Measurements from ENCODE around the gene FOSB. TPM values are rescaled to one million over a fixed set of nuclear protein-coding genes. Genes with fewer than 3 reads are reported as not detected.

The FOSB gene
- total and polyA plus RNA-seq, 9 of the 15 experiments (the other 6 are each of a cell fraction or from before 2014, with no cell fraction given) = 0.11 to 2.7 (median 0.73) TPM

DNA sequence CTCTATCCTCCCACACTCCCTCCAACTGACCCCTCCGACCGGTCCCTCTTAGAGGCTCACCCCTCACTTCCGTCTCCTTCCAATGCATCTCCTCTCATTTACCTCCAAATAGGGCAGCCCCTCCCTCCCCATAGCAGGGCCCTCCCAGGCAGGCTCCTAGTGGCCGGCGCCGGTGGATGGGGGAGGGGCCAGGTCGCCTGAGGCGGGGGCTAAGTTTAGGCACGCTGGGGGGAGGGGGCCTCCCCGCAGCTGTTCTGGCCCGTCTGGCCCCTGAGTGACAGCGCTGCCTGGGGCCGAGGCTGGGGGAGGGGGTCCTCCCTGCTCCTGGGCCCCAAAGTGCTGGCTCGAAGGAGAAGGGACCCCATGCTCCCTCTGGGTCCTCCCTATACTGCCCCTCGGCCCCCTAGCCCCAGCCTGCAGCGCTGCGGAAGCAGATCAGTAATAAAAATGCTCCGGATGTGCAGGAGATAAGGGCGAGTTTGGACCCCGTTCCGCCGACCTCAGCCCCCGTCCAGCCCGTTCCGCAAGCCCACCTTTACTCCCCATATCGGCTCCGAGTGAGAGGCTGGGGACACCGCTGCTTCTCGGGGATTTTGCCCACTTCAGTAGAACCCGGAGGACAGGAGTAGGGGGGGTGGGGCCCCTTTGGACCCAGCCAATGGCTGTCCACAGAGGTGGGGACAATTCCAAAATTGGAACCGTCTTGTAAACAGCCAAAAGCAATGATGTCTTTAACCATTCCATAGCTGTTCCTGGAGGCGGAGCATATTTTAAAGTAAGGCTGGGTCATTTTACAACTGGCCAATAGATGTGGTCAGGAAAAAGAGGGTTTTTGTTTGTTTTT, 25.1 kb downstream of the FOSB start (continued):
- no peak for TF ChIP-seq NFXL1 (CRISPR knock-in tag; IDR thresholded peaks at IDR 0.05)
- TF ChIP-seq CREM (IDR thresholded peaks at IDR 0.05; ENCODE audit: low read depth) = 0 out of 2 replicates have a peak, but pooled peaks have one; percentile 2
- no peak for TF ChIP-seq SMAD3 (CRISPR knock-in tag; conservative IDR thresholded peaks at IDR 0.05)
- 0 out of 2 replicates have a peak, but pooled peaks have one; percentile 16 for TF ChIP-seq L3MBTL2 (IDR thresholded peaks at IDR 0.05)
- peak; percentile 17; the same call in 1 of the 2 replicates for TF ChIP-seq CTBP1 (IDR thresholded peaks at IDR 0.05; ENCODE audit: borderline replicate concordance)
- TF ChIP-seq, protein P1, sequence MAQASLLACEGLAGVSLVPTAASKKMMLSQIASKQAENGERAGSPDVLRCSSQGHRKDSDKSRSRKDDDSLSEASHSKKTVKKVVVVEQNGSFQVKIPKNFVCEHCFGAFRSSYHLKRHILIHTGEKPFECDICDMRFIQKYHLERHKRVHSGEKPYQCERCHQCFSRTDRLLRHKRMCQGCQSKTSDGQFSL (CRISPR knock-in tag; IDR thresholded peaks at IDR 0.05) = peak; percentile 85
- TF ChIP-seq, protein P1 (tag; IDR thresholded peaks at IDR 0.05) = no peak; a peak in 1 of 4 replicates
- TF ChIP-seq RBM39 (optimal IDR thresholded peaks at IDR 0.05; ENCODE audit: low read depth, low read length) = no peak
- TF ChIP-seq ZNF584 (CRISPR knock-in tag; IDR thresholded peaks at IDR 0.05; ENCODE audit: low read depth) = no peak
- TF ChIP-seq CBX3 (IDR thresholded peaks at IDR 0.05; ENCODE audit: borderline replicate concordance in 1 of 2, low read length in 2 of 2) = no peak; a peak in 1 of 3 replicates
- TF ChIP-seq ZNF436 (CRISPR knock-in tag; IDR thresholded peaks at IDR 0.05) = no peak
- no peak for TF ChIP-seq MYBL2 (IDR thresholded peaks at IDR 0.05; ENCODE audit: low read depth)
- TF ChIP-seq MYBL2 (CRISPR knock-in tag; IDR thresholded peaks at IDR 0.05; ENCODE audit: borderline replicate concordance) = no peak
- TF ChIP-seq, protein P2, sequence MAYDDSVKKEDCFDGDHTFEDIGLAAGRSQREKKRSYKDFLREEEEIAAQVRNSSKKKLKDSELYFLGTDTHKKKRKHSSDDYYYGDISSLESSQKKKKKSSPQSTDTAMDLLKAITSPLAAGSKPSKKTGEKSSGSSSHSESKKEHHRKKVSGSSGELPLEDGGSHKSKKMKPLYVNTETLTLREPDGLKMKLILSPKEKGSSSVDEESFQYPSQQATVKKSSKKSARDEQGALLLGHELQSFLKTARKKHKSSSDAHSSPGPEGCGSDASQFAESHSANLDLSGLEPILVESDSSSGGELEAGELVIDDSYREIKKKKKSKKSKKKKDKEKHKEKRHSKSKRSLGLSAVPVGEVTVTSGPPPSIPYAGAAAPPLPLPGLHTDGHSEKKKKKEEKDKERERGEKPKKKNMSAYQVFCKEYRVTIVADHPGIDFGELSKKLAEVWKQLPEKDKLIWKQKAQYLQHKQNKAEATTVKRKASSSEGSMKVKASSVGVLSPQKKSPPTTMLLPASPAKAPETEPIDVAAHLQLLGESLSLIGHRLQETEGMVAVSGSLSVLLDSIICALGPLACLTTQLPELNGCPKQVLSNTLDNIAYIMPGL (CRISPR knock-in tag; IDR thresholded peaks at IDR 0.05) = peak; percentile 60; the same call in 1 of the 2 replicates
- TF ChIP-seq, protein P3, sequence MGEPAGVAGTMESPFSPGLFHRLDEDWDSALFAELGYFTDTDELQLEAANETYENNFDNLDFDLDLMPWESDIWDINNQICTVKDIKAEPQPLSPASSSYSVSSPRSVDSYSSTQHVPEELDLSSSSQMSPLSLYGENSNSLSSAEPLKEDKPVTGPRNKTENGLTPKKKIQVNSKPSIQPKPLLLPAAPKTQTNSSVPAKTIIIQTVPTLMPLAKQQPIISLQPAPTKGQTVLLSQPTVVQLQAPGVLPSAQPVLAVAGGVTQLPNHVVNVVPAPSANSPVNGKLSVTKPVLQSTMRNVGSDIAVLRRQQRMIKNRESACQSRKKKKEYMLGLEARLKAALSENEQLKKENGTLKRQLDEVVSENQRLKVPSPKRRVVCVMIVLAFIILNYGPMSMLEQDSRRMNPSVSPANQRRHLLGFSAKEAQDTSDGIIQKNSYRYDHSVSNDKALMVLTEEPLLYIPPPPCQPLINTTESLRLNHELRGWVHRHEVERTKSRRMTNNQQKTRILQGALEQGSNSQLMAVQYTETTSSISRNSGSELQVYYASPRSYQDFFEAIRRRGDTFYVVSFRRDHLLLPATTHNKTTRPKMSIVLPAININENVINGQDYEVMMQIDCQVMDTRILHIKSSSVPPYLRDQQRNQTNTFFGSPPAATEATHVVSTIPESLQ (CRISPR knock-in tag; IDR thresholded peaks at IDR 0.05) = no peak; the same call in 1 of the 2 replicates
- no peak for TF ChIP-seq ZFPM2 (CRISPR knock-in tag; IDR thresholded peaks at IDR 0.05)
- TF ChIP-seq ZFX (CRISPR knock-in tag; IDR thresholded peaks at IDR 0.05) = peak; percentile 59
- TF ChIP-seq HDAC8 (tag; IDR thresholded peaks at IDR 0.05) = no peak
- TF ChIP-seq, protein P4, sequence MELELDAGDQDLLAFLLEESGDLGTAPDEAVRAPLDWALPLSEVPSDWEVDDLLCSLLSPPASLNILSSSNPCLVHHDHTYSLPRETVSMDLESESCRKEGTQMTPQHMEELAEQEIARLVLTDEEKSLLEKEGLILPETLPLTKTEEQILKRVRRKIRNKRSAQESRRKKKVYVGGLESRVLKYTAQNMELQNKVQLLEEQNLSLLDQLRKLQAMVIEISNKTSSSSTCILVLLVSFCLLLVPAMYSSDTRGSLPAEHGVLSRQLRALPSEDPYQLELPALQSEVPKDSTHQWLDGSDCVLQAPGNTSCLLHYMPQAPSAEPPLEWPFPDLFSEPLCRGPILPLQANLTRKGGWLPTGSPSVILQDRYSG (tag; conservative IDR thresholded peaks at IDR 0.05; ENCODE audit: low read depth) = no peak
- no peak for TF ChIP-seq SRSF3 (IDR thresholded peaks at IDR 0.05; ENCODE audit: insufficient read depth, low read length)
- TF ChIP-seq EWSR1 (IDR thresholded peaks at IDR 0.05; ENCODE audit: borderline replicate concordance, low read depth, partially characterized antibody) = no peak
- TF ChIP-seq BCL6 (CRISPR knock-in tag; IDR thresholded peaks at IDR 0.05) = no peak
